Measurements from ENCODE around the gene CLDN6.

DNA sequence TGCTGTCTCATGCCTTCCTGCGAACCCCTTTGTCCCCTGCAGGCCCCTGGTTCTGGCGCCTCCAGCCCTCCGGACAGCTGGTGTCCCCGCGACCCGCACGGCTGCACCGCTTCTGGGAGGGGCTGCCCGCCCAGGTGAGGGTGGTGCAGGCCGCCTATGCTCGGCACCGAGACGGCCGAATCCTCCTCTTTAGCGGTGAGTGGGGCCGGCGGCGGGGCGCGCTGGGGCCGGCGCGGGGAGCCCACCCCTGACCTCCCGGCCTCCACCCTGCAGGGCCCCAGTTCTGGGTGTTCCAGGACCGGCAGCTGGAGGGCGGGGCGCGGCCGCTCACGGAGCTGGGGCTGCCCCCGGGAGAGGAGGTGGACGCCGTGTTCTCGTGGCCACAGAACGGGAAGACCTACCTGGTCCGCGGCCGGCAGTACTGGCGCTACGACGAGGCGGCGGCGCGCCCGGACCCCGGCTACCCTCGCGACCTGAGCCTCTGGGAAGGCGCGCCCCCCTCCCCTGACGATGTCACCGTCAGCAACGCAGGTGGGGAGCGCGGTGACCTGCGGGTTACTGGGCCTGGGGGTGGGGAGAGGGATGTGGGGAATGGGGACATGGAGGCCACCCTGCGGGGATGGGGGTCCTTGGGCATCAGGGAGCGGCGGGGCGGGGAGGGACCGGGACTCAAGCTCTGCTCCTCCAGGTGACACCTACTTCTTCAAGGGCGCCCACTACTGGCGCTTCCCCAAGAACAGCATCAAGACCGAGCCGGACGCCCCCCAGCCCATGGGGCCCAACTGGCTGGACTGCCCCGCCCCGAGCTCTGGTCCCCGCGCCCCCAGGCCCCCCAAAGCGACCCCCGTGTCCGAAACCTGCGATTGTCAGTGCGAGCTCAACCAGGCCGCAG lies 40.4 kb upstream of the CLDN6 start:
- TF ChIP-seq, protein P1, sequence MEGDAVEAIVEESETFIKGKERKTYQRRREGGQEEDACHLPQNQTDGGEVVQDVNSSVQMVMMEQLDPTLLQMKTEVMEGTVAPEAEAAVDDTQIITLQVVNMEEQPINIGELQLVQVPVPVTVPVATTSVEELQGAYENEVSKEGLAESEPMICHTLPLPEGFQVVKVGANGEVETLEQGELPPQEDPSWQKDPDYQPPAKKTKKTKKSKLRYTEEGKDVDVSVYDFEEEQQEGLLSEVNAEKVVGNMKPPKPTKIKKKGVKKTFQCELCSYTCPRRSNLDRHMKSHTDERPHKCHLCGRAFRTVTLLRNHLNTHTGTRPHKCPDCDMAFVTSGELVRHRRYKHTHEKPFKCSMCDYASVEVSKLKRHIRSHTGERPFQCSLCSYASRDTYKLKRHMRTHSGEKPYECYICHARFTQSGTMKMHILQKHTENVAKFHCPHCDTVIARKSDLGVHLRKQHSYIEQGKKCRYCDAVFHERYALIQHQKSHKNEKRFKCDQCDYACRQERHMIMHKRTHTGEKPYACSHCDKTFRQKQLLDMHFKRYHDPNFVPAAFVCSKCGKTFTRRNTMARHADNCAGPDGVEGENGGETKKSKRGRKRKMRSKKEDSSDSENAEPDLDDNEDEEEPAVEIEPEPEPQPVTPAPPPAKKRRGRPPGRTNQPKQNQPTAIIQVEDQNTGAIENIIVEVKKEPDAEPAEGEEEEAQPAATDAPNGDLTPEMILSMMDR (conservative IDR thresholded peaks at IDR 0.05 in 1 of 2, IDR thresholded peaks at IDR 0.05 in 1 of 2; ENCODE audit: extremely low read depth in 1 of 2, insufficient read depth in 1 of 2, low read depth in 1 of 2, low read length in 2 of 2) = peak in 1 of 2 donors; percentile 44
- no peak for TF ChIP-seq EZH2 (IDR thresholded peaks at IDR 0.05; ENCODE audit: borderline replicate concordance, low read length)

Data from mammary epithelial cell (primary cell).